Mucosa of gallbladder (tissue), 1 donor: ENCODE measurements around the gene RAP1GAP2. TPM values are rescaled to one million over a fixed set of nuclear protein-coding genes. Genes with fewer than 3 reads are reported as not detected.

ENCODE experiments used
- DNase-seq: peaks from one replicate; pipeline ENCODE4 v3.0.0-alpha.2; 2020; ENCODE audit warnings: low spot score
- total RNA-seq: library from RNA; stranded (reverse); gene quantifications from one replicate; pipeline ENCODE4 v1.2.1, GENCODE V29; 2021
- donor health status: DM: no; HTN: no; CAD: no.

Gene RAP1GAP2
- total RNA-seq, 1 donor from 2014 or later: 32.8 TPM

- peak; percentile 34 for DNase-seq
These were observed 57.3 kb downstream of the RAP1GAP2 start for GRCh38 chr17:2853283-2854142.

- peak; percentile 17 for DNase-seq
These were observed 58.2 kb downstream of the RAP1GAP2 start for GRCh38 chr17:2854143-2855055.

- no peak for DNase-seq
These were observed 58.9 kb downstream of the RAP1GAP2 start for GRCh38 chr17:2855063-2855600.

GRCh38 chr17:2856727-2857126, 60.5 kb downstream of the RAP1GAP2 start:
- no peak for DNase-seq

GRCh38 chr17:2860045-2860444, 63.8 kb downstream of the RAP1GAP2 start:
- no peak for DNase-seq

GRCh38 chr17:2860883-2861282, 64.6 kb downstream of the RAP1GAP2 start:
- DNase-seq: no peak

- DNase-seq: no peak
These were observed 66.0 kb downstream of the RAP1GAP2 start for GRCh38 chr17:2862197-2862596.

- DNase-seq: no peak
These were observed 67.0 kb downstream of the RAP1GAP2 start for GRCh38 chr17:2863204-2863603.

GRCh38 chr17:2865228-2865627, 69.0 kb downstream of the RAP1GAP2 start:
- no peak for DNase-seq

- DNase-seq: no peak
These were observed 71.5 kb downstream of the RAP1GAP2 start for GRCh38 chr17:2867441-2868424.

- DNase-seq: no peak
These were observed 73.4 kb downstream of the RAP1GAP2 start for GRCh38 chr17:2869604-2870003.

- no peak for DNase-seq
These were observed 75.0 kb downstream of the RAP1GAP2 start for GRCh38 chr17:2871205-2871604.

- no peak for DNase-seq
These were observed 75.5 kb downstream of the RAP1GAP2 start for GRCh38 chr17:2871720-2872119.

- no peak for DNase-seq
These were observed 76.0 kb downstream of the RAP1GAP2 start for GRCh38 chr17:2872282-2872681.

- no peak for DNase-seq
These were observed 78.0 kb downstream of the RAP1GAP2 start for GRCh38 chr17:2874189-2874686.

GRCh38 chr17:2875608-2876007, 79.4 kb downstream of the RAP1GAP2 start:
- no peak for DNase-seq

GRCh38 chr17:2876467-2876866, 80.2 kb downstream of the RAP1GAP2 start:
- no peak for DNase-seq

GRCh38 chr17:2878751-2879254, 82.6 kb downstream of the RAP1GAP2 start:
- DNase-seq: no peak

- no peak for DNase-seq
These were observed 83.8 kb downstream of the RAP1GAP2 start for GRCh38 chr17:2880050-2880449.

GRCh38 chr17:2881295-2881694, 85.1 kb downstream of the RAP1GAP2 start:
- no peak for DNase-seq
